Breast epithelium (tissue), 4 donors: ENCODE results near the gene FOXN3. TPM values are rescaled to one million over a fixed set of nuclear protein-coding genes. Genes with fewer than 3 reads are reported as not detected.
A peak's percentile ranks its signal among the peaks of the same experiment; 100 is the strongest.

Experiments used
- DNase-seq, 2 donors: peaks; one replicate each; pipeline ENCODE4 v3.0.0-alpha.2; 2019; ENCODE audit warnings: low spot score in 2 of 2
- H3K27ac ChIP-seq, 2 donors: fragments of 200-600 bp; sonication (generic) in 1 of 2; one replicate each; pipeline ENCODE4 v1.5.1; 2016 to 2019; ENCODE audit warnings: mild to moderate bottlenecking in 1 of 2
- H3K27me3 ChIP-seq, 2 donors: fragments of 200-600 bp; sonication (generic) in 1 of 2; one replicate each; pipeline versions ENCODE4 v1.5.1 to v1.6.0; 2017 to 2019; ENCODE audit warnings: control low read depth in 1 of 2, mild to moderate bottlenecking in 1 of 2
- H3K36me3 ChIP-seq: fragments of 200-600 bp; one replicate; pipeline ENCODE4 v1.5.1; 2019
- H3K4me1 ChIP-seq, 2 donors: fragments of 200-600 bp; sonication (generic); one replicate each; pipeline ENCODE4 v1.5.1; 2016 to 2019; ENCODE audit warnings: control low read depth in 1 of 2
- H3K4me3 ChIP-seq, 3 donors: fragments of 200-600 bp; sonication (generic); 1 replicate in 2 of 3; 2 replicates in 1 of 3; pipeline ENCODE4 v1.5.1; 2016 to 2019; ENCODE audit warnings: mild to moderate bottlenecking in 3 of 3, moderate library complexity in 2 of 3
- H3K9me3 ChIP-seq, 2 donors: fragments of 200-600 bp; sonication (generic) in 1 of 2; one replicate each; pipeline ENCODE4 v1.5.1; 2016 to 2019; ENCODE audit warnings: control low read depth in 1 of 2
- POLR2A ChIP-seq: fragments of 450-650 bp; IDR thresholded peaks from one replicate; pipeline ENCODE4 v1.6.1; 2016; ENCODE audit warnings: antibody characterized with exemption, mild to moderate bottlenecking, moderate library complexity
- POLR2AphosphoS5 ChIP-seq, 3 donors: sonication (generic); formaldehyde crosslinking; IDR thresholded peaks; one replicate each; pipeline ENCODE4 v1.6.1; 2017; ENCODE audit warnings: antibody characterized with exemption in 3 of 3
- intact Hi-C: fragments of 100-400 bp; cut with DNase I; formaldehyde crosslinking; loops from one replicate; pipeline ENCODE4 v1.15.1; 2023; ENCODE audit warnings: low total_unique reads
- total RNA-seq, 3 donors: library from RNA; depleted of rRNA; stranded (reverse); fragments of >200 nt; gene quantifications; one replicate each; pipeline ENCODE4 v1.1.0, GENCODE V29; 2016
- TF ChIP-seq, protein P1 (sequence below), 3 donors: fragments of 450-650 bp; IDR thresholded peaks; one replicate each; pipeline ENCODE4 v1.5.1; 2016 to 2017; ENCODE audit warnings: antibody characterized with exemption in 3 of 3, mild to moderate bottlenecking in 3 of 3, moderate library complexity in 3 of 3

FOXN3 gene
- total RNA-seq, 3 donors from 2014 or later = 70.7 to 180 (median 80.3) TPM

DNA sequence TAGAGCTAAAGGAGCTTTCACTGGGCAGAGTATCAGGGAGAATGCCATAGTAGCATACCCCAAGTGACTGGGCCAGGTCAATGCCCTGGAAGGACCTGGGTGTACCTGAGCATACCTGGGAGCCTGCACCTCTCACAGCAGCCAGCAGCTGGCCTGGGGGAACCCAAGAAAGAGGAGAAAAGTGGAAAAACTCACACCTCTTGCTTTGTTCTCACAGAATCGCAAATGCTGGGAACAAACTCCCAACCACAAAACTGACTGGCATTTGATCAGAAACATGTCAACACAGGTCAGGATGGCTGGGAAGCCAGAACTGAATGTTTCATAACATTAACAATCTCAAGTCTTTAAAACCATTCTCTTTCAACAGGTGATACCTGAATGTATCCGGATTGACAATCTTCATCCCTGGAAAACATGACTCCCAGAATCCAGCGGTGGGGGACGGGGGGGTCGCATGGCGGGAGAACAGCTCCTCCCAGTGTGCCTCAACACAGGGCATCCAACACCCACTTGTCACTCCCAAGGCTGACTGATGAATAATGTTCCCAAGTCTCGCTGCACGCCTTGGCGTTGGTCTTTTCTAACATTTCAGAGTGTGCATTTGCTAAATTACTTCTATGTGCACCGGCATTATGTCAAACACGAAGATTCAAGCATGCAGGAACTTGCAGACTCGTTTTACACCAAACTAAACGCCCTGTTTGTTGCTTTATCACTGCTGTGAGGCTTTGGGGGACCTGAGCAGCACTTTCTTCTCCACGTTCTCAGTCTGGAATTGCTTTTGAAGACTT is 7.9 kb downstream of the FOXN3 start:
- H3K27me3 ChIP-seq = no peaks in the 10 kb centered on the region
- peak overlapping the region; percentile 77 to 86 for H3K27ac ChIP-seq
- H3K4me1 ChIP-seq = peaks cover 0 to 10% of the 10 kb centered on the region in 2 donors
- no peaks in the 10 kb centered on the region for H3K9me3 ChIP-seq
- no peaks in the 10 kb centered on the region for H3K36me3 ChIP-seq
- peak overlapping the region in 1 of 3 donors; percentile 27 for H3K4me3 ChIP-seq
- DNase-seq = peak in 1 of 2 donors; percentile 75
- intact Hi-C loops = no loop called here
- TF ChIP-seq POLR2A (no peak), POLR2AphosphoS5 (IDR thresholded peaks at IDR 0.05) (no peak)
- TF ChIP-seq, protein P1, sequence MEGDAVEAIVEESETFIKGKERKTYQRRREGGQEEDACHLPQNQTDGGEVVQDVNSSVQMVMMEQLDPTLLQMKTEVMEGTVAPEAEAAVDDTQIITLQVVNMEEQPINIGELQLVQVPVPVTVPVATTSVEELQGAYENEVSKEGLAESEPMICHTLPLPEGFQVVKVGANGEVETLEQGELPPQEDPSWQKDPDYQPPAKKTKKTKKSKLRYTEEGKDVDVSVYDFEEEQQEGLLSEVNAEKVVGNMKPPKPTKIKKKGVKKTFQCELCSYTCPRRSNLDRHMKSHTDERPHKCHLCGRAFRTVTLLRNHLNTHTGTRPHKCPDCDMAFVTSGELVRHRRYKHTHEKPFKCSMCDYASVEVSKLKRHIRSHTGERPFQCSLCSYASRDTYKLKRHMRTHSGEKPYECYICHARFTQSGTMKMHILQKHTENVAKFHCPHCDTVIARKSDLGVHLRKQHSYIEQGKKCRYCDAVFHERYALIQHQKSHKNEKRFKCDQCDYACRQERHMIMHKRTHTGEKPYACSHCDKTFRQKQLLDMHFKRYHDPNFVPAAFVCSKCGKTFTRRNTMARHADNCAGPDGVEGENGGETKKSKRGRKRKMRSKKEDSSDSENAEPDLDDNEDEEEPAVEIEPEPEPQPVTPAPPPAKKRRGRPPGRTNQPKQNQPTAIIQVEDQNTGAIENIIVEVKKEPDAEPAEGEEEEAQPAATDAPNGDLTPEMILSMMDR (IDR thresholded peaks at IDR 0.05) = no peak

DNA sequence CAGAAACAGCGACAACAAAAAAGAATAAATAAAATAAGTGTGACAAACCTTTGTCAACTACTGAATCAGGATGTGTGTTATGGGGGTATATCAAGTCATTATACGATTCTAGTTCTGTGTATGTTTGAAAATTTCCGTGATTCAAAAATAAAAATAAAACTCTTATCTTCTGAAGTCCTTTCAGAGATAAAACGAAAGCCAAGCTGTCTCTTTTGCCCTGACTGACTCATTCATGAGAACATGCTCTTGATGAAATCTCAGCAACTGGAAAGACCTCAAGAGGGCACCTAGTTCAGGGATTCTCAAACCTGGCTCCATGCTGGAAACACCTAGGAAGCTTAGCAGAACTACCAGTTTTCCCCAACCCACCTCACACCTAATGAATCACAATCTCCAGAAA is 9.2 kb downstream of the FOXN3 start:
- Histone ChIP-seq H3K27ac (peak overlapping the region; percentile 77 to 86), H3K4me1 (peaks cover 0 to 10% of the 10 kb centered on the region in 2 donors), H3K27me3 (no peaks in the 10 kb centered on the region), H3K4me3 (no peak overlapping the region), H3K36me3 (no peaks in the 10 kb centered on the region), H3K9me3 (no peaks in the 10 kb centered on the region)
- no peak for DNase-seq
- intact Hi-C loops = no loop called here
- no peak for TF ChIP-seq POLR2AphosphoS5 (IDR thresholded peaks at IDR 0.05)
- TF ChIP-seq, protein P1 (IDR thresholded peaks at IDR 0.05) = no peak
- no peak for TF ChIP-seq POLR2A

DNA sequence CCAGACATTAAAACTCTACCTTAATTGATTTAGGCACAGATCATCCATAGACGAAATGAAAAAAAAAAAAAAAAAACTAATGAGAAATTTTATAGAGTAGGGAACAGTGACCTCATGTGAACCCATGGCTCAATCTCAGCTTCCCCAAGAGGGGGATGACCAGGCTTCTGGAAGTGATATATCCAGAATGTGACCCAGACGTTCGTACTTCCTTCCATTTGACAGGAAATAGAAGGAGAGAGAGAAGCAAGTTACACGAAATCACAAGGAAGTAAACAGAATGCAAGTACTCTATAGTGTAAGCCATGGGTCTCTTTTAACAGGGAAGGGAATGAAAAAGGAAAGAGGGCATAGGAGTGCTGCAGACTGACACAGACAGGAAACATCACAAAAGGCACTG is 10.1 kb downstream of the FOXN3 start:
- no peaks in the 10 kb centered on the region for H3K36me3 ChIP-seq
- peaks cover 0 to 10% of the 10 kb centered on the region in 2 donors for H3K4me1 ChIP-seq
- H3K27ac ChIP-seq = no peak overlapping the region
- TF ChIP-seq POLR2AphosphoS5 (IDR thresholded peaks at IDR 0.05) (no peak), POLR2A (no peak)
- TF ChIP-seq, protein P1 (IDR thresholded peaks at IDR 0.05) = no peak
- DNase-seq = no peak
- H3K9me3 ChIP-seq = no peaks in the 10 kb centered on the region
- intact Hi-C loops = no loop called here
- H3K27me3 ChIP-seq = no peaks in the 10 kb centered on the region
- H3K4me3 ChIP-seq = no peak overlapping the region

DNA sequence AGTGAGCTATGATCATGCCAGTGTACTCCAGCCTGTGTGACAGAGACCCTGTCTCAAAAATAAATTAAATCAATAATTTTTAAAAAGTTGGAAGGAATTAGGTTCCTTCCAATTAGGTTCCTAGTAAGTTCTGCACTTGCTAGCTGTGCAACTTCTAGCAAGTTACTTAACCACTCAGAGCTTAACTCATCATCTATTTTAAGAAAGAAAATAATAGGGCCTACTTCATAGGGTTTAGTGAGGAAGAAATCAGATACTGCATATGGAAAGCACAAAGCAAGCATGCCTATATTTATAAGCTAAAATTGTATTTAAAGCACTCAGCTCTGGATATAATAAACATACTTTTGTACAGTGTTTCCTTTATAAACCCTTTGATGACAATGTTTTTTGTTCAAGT is 10.7 kb downstream of the FOXN3 start:
- Histone ChIP-seq H3K4me3 (no peak overlapping the region), H3K4me1 (peaks cover 0 to 10% of the 10 kb centered on the region in 2 donors), H3K9me3 (no peaks in the 10 kb centered on the region), H3K27me3 (no peaks in the 10 kb centered on the region), H3K27ac (no peak overlapping the region), H3K36me3 (no peaks in the 10 kb centered on the region)
- intact Hi-C loops = no loop called here
- TF ChIP-seq POLR2AphosphoS5 (IDR thresholded peaks at IDR 0.05) (no peak), POLR2A (no peak)
- TF ChIP-seq, protein P1 (IDR thresholded peaks at IDR 0.05) = no peak
- no peak for DNase-seq

DNA sequence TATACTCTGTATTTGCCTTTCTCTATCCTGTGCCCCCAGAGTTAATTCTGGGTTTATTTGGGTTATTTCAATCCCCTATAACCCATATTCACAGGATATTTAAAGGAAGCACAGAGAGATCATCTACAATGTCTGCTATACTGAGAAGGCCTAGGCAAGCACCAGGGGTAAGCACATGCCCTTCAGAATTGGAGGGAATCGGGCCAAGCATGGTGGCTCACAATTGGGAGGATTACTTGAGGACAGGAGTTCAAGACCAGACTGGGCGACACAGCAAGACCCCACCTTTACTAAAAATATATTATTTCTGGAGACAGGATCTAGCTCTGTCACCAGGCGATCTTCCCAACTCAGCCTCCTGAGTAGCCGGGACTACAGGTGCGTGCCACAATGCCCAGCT is 11.3 kb downstream of the FOXN3 start:
- H3K27me3 ChIP-seq = no peaks in the 10 kb centered on the region
- peaks cover 0 to 10% of the 10 kb centered on the region in 2 donors for H3K4me1 ChIP-seq
- no peaks in the 10 kb centered on the region for H3K9me3 ChIP-seq
- H3K36me3 ChIP-seq = no peaks in the 10 kb centered on the region
- no peak overlapping the region for H3K27ac ChIP-seq
- H3K4me3 ChIP-seq = no peak overlapping the region
- intact Hi-C loops = no loop called here
- TF ChIP-seq POLR2A = no peak
- TF ChIP-seq POLR2AphosphoS5 (IDR thresholded peaks at IDR 0.05) = no peak
- TF ChIP-seq, protein P1 (IDR thresholded peaks at IDR 0.05) = no peak
- DNase-seq = no peak
